OCI-LY7 (cell line): ENCODE data around the gene ARID5B. TPM values are rescaled to one million over a fixed set of nuclear protein-coding genes. Genes with fewer than 3 reads are reported as not detected.

Experiments
- BruUV-seq: library from RNA; stranded (reverse); fragments of 400-500 nt; replicated peaks from 2 replicates; lab custom pipeline; 2021; lab: Mats Ljungman, UMichigan
- CTCF ChIA-PET: fragments of 300-600 bp; sonication (Branson Sonifier 250); formaldehyde crosslinking; loops from one replicate; lab custom pipeline; 2022; ENCODE audit warnings: antibody characterized with exemption; ENCODE audit not compliant: unreplicated experiment; lab: Charles Lee
- POLR2A ChIA-PET: fragments of 300-600 bp; sonication (Branson Sonifier 250); formaldehyde crosslinking; loops from one replicate; lab custom pipeline; 2022; ENCODE audit warnings: antibody characterized with exemption; lab: Charles Lee
- DNase-seq: peaks from one replicate; pipeline ENCODE4 v3.0.0-alpha.2; 2015; ENCODE audit warnings: low spot score
- H2AFZ ChIP-seq: fragments of 200-600 bp; sonication (generic), shearing (Covaris generic); 2 replicates; pipeline ENCODE4 v1.6.1; 2014; ENCODE audit warnings: mild to moderate bottlenecking, antibody characterized with exemption, low read length, moderate library complexity
- H3K27ac ChIP-seq: fragments of 200-600 bp; sonication (generic); 2 replicates; pipeline ENCODE4 v1.5.1; 2014; ENCODE audit warnings: mixed run types, low read depth, mild to moderate bottlenecking, moderate library complexity, low read length, inconsistent platforms; ENCODE audit not compliant: poor library complexity, severe bottlenecking
- H3K36me3 ChIP-seq: fragments of 200-600 bp; sonication (generic); 2 replicates; pipeline ENCODE4 v1.6.1; 2014; ENCODE audit warnings: mild to moderate bottlenecking, antibody characterized with exemption, low read length, moderate library complexity, mixed read lengths; ENCODE audit not compliant: insufficient read depth
- H3K4me1 ChIP-seq: fragments of 200-600 bp; sonication (generic); 2 replicates; pipeline ENCODE4 v1.5.1; 2014; ENCODE audit warnings: mild to moderate bottlenecking, low read length; ENCODE audit not compliant: insufficient read depth, poor library complexity, severe bottlenecking
- H3K4me2 ChIP-seq: fragments of 200-600 bp; sonication (generic); 2 replicates; pipeline ENCODE4 v1.6.1; 2014; ENCODE audit warnings: mild to moderate bottlenecking, low read length
- H3K4me3 ChIP-seq: fragments of 200-600 bp; sonication (generic); 2 replicates; pipeline ENCODE4 v1.5.1; 2014; ENCODE audit warnings: mild to moderate bottlenecking, low read depth, low read length; ENCODE audit not compliant: poor library complexity, severe bottlenecking
- H3K79me2 ChIP-seq: fragments of 200-600 bp; sonication (generic); 2 replicates; pipeline ENCODE4 v1.6.1; 2016; ENCODE audit warnings: low read depth, mild to moderate bottlenecking, low read length, moderate library complexity, mixed read lengths; ENCODE audit not compliant: insufficient read depth
- H3K9me2 ChIP-seq: fragments of 200-600 bp; sonication (generic); 2 replicates; pipeline ENCODE4 v1.6.1; 2016; ENCODE audit warnings: mild to moderate bottlenecking, low read length, mixed read lengths; ENCODE audit not compliant: insufficient read depth
- H3K9me3 ChIP-seq: fragments of 200-600 bp; sonication (generic); 2 replicates; pipeline ENCODE4 v1.6.1; 2014; ENCODE audit warnings: mild to moderate bottlenecking, mixed run types, low read length, mixed read lengths
- H4K20me1 ChIP-seq: fragments of 200-600 bp; sonication (generic); 2 replicates; pipeline ENCODE4 v1.6.1; 2014; ENCODE audit warnings: mild to moderate bottlenecking, antibody characterized with exemption, low read length, moderate library complexity, mixed read lengths; ENCODE audit not compliant: insufficient read depth
- CTCF ChIP-seq: fragments of 200-600 bp; sonication (generic); conservative IDR thresholded peaks from 2 replicates; pipeline ENCODE4 v1.5.1; 2014; ENCODE audit warnings: mild to moderate bottlenecking, antibody characterized with exemption, low read length, moderate library complexity, mixed read lengths
- EZH2phosphoT487 ChIP-seq: fragments of 200-600 bp; sonication (generic); IDR thresholded peaks from 2 replicates; pipeline ENCODE4 v1.6.1; 2018; ENCODE audit warnings: low read depth, borderline replicate concordance, mild to moderate bottlenecking, mixed run types, antibody characterized with exemption, low read length, moderate library complexity, mixed read lengths
- intact Hi-C: fragments of 100-400 bp; cut with micrococcal nuclease; formaldehyde crosslinking; loops from one replicate; pipeline ENCODE4 v1.10.0; 2022; ENCODE audit not compliant: unreplicated experiment
- total RNA-seq, 2 experiments: library from RNA; depleted of rRNA in 1 of 2; stranded (reverse); fragments of >200 nt in 1 of 2; shearing (Covaris generic) in 1 of 2; gene quantifications; 2 replicates each; pipeline ENCODE4 v1.2.3, GENCODE V29; 2014 to 2022

ARID5B gene
- total RNA-seq, 2 experiments from 2014 or later, result 38.0 to 56.7 TPM

- DNase-seq, result no peak
- no peak overlapping the region for H3K27ac ChIP-seq
- TF ChIP-seq CTCF (no peak), EZH2phosphoT487 (no peak)
- POLR2A ChIA-PET, result interaction anchor here (0.5 to 9.4 kb wide), 16 partner anchors 9 to 1488 kb away, joined by 3 to 139 read pairs (median 6); partner anchors contain the start of gene ARID5B
- no peaks in the 10 kb centered on the region; the same call in 1 of the 2 replicates for H3K9me3 ChIP-seq
- peaks cover 78% of the 10 kb centered on the region for H3K4me1 ChIP-seq
- H4K20me1 ChIP-seq, result no peaks in the 10 kb centered on the region
- H2AFZ ChIP-seq, result no peak overlapping the region
- H3K79me2 ChIP-seq, result peaks cover 48% of the 10 kb centered on the region
- CTCF ChIA-PET, result interaction anchor here (1.2 to 1.5 kb wide), 2 partner anchors 8 to 16 kb away, joined by 4 read pairs; no protein-coding TSS in a partner anchor
- intact Hi-C loops, result no loop called here
- H3K4me2 ChIP-seq, result peak overlapping the region; percentile 62
- peak overlapping the region; percentile 6 for H3K4me3 ChIP-seq
- no TSS peak for BruUV-seq
- H3K36me3 ChIP-seq, result peaks cover 48% of the 10 kb centered on the region
- no peaks in the 10 kb centered on the region for H3K9me2 ChIP-seq
Measured at GRCh38 chr10:62021128-62021665, 119.7 kb downstream of the ARID5B start.

- H3K79me2 ChIP-seq, result peaks cover 39% of the 10 kb centered on the region
- no peaks in the 10 kb centered on the region for H3K9me2 ChIP-seq
- DNase-seq, result no peak
- H3K36me3 ChIP-seq, result peaks cover 45% of the 10 kb centered on the region
- H3K4me1 ChIP-seq, result peaks cover 69% of the 10 kb centered on the region
- ChIA-PET CTCF (no interaction called here), POLR2A (interaction anchor here (0.5 to 9.4 kb wide), 13 partner anchors 8 to 1487 kb away, joined by 3 to 139 read pairs (median 6); partner anchors contain the start of gene ARID5B)
- BruUV-seq, result no TSS peak
- no peak overlapping the region for H3K27ac ChIP-seq
- intact Hi-C loops, result no loop called here
- no peak overlapping the region for H3K4me3 ChIP-seq
- H2AFZ ChIP-seq, result no peak overlapping the region
- H3K9me3 ChIP-seq, result no peaks in the 10 kb centered on the region; the same call in 1 of the 2 replicates
- peak overlapping the region; percentile 62; the same call in 1 of the 2 replicates for H3K4me2 ChIP-seq
- no peak for TF ChIP-seq CTCF
- TF ChIP-seq EZH2phosphoT487, result no peak
- H4K20me1 ChIP-seq, result no peaks in the 10 kb centered on the region
Measured at GRCh38 chr10:62021978-62022802, 120.7 kb downstream of the ARID5B start.
